Glutamatergic neuron (in vitro differentiated cells): Measurements from ENCODE around the gene LENG8. TPM values are rescaled to one million over a fixed set of nuclear protein-coding genes. Genes with fewer than 3 reads are reported as not detected.
"Not testable (repeated sequence)": the region's sequence is repeated elsewhere in the genome, so short reads cannot be mapped to it uniquely, and the experiment has no call there.

Experiments
- DNase-seq: peaks from one replicate; pipeline ENCODE4 v3.0.0; 2022
- H3K27ac Mint-ChIP-seq: one replicate; pipeline ENCODE4 v1.8.0; 2020; ENCODE audit warnings: mild to moderate bottlenecking, mixed read lengths, inconsistent platforms; ENCODE audit not compliant: unreplicated experiment
- H3K27me3 Mint-ChIP-seq: one replicate; pipeline ENCODE4 v1.8.0; 2020; ENCODE audit warnings: mild to moderate bottlenecking, moderate library complexity, mixed read lengths, inconsistent platforms; ENCODE audit not compliant: unreplicated experiment
- H3K36me3 Mint-ChIP-seq: one replicate; pipeline ENCODE4 v1.8.0; 2020; ENCODE audit warnings: mild to moderate bottlenecking, mixed read lengths, inconsistent platforms; ENCODE audit not compliant: unreplicated experiment
- H3K4me1 Mint-ChIP-seq: one replicate; pipeline ENCODE4 v1.8.0; 2020; ENCODE audit warnings: mild to moderate bottlenecking, low read depth, mixed read lengths, inconsistent platforms; ENCODE audit not compliant: unreplicated experiment
- H3K4me3 Mint-ChIP-seq: one replicate; pipeline ENCODE4 v1.8.0; 2020; ENCODE audit warnings: mild to moderate bottlenecking, mixed read lengths, inconsistent platforms; ENCODE audit not compliant: unreplicated experiment
- H3K9me3 Mint-ChIP-seq: one replicate; pipeline ENCODE4 v1.8.0; 2020; ENCODE audit warnings: mild to moderate bottlenecking, moderate library complexity, mixed read lengths, inconsistent platforms; ENCODE audit not compliant: unreplicated experiment
- total RNA-seq: library from RNA; stranded (reverse); fragmentation: NEBNext Ultra II Directional; extraction: Animal tissue kit (Norgen Biotek cat#: 25700); gene quantifications from one replicate; pipeline ENCODE4 v1.2.1, GENCODE V29; 2021; ENCODE audit not compliant: unreplicated experiment
- TF ChIP-seq, protein P1 (sequence below): fragments of 200-600 bp; sonication (generic); IDR thresholded peaks from one replicate; pipeline ENCODE4 v1.5.0; 2021; ENCODE audit not compliant: partially characterized antibody, unreplicated experiment

The LENG8 gene
- total RNA-seq, 1 donor from 2014 or later: 278 TPM

DNA sequence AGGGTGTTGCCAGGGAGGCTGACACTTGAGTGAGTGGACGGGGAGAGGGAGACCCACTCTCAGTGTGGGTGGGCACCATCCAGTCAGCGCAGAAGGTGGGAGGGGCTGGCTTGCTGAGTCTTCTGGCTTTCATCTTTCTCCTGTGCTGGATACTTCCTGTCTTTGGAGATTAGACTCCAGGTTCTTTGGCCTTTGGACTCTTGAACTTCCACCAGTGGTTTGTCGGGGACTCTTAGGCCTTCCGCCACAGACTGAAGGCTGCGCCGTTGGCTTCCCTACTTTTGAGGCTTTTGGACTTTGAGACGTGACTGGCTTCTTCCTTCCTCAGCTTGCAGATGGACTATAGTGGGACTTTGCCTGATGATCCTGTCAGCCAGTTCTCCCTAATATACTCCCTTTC lies 4.3 kb upstream of the LENG8 start:
- Mint-ChIP-seq H3K4me1 (peaks cover 6% of the 10 kb centered on the region), H3K9me3 (peaks cover 7% of the 10 kb centered on the region), H3K36me3 (peaks cover 6% of the 10 kb centered on the region), H3K27me3 (peaks cover 13% of the 10 kb centered on the region), H3K27ac (no peak overlapping the region), H3K4me3 (no peak overlapping the region)
- DNase-seq: no peak
- TF ChIP-seq, protein P1, sequence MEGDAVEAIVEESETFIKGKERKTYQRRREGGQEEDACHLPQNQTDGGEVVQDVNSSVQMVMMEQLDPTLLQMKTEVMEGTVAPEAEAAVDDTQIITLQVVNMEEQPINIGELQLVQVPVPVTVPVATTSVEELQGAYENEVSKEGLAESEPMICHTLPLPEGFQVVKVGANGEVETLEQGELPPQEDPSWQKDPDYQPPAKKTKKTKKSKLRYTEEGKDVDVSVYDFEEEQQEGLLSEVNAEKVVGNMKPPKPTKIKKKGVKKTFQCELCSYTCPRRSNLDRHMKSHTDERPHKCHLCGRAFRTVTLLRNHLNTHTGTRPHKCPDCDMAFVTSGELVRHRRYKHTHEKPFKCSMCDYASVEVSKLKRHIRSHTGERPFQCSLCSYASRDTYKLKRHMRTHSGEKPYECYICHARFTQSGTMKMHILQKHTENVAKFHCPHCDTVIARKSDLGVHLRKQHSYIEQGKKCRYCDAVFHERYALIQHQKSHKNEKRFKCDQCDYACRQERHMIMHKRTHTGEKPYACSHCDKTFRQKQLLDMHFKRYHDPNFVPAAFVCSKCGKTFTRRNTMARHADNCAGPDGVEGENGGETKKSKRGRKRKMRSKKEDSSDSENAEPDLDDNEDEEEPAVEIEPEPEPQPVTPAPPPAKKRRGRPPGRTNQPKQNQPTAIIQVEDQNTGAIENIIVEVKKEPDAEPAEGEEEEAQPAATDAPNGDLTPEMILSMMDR: no peak

DNA sequence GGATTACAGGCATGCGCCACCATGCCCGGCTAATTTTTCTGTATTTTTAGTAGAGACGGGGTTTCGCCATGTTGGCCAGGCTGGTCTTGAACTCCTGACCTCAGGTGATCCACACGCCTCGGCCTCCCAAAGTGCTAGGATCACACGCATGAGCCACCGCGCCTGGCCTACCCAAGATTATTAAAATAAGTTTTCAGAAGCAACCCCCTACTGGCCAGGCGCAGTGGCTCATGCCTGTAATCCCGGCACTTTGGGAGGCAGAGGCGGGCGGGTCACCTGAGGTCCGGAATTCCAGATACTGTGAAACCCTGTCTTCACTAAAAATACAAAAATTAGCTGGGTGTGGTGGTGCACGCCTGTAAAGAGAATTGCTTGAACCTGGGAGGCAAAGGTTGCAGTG lies 2.6 kb upstream of the LENG8 start:
- Mint-ChIP-seq H3K4me1 (peaks cover 12% of the 10 kb centered on the region), H3K27me3 (peaks cover 21% of the 10 kb centered on the region), H3K36me3 (peaks cover 12% of the 10 kb centered on the region), H3K9me3 (peaks cover 22% of the 10 kb centered on the region)
- not testable (repeated sequence) for H3K27ac Mint-ChIP-seq, H3K4me3 Mint-ChIP-seq, DNase-seq
- TF ChIP-seq, protein P1: peak; percentile 17

DNA sequence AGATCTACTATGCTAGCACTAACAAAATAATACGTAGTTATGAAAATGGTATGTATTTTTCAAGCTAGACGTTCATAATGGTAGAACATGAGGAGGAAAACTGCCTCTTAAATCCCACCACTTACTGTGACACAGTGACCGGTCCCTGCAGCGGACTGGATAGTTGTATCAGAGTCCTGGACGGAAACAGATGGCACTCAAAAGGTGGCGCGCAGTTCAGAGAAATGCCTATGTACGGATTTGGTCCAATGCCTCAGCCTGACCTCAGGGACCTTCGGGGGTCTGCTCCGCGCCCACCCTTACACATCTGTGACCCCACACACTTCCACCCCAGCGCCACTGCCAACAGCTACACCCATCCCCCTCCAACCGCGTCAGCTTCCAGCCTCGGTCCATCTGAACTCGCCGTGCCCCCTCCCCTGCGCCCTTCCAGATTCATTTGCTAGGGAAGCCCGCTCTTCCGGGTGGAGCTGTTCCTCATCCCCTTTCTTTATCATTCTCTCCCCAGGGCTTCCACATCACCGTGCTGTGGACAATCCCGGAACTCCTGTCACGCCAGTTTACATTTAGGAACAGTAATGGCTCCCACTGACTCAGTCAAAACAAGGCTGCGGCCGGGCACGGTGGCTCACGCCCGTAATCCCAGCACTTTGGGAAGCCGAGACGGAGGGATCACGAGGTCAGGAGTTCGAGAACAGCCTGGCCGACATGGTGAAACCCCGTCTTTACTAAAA lies 792 bp upstream of the LENG8 start:
- peak overlapping the region; percentile 91 for H3K4me3 Mint-ChIP-seq
- peak; percentile 79 for DNase-seq
- peaks cover 12% of the 10 kb centered on the region for H3K4me1 Mint-ChIP-seq
- peaks cover 24% of the 10 kb centered on the region for H3K9me3 Mint-ChIP-seq
- peaks cover 21% of the 10 kb centered on the region for H3K27me3 Mint-ChIP-seq
- peaks cover 13% of the 10 kb centered on the region for H3K36me3 Mint-ChIP-seq
- H3K27ac Mint-ChIP-seq: peak overlapping the region; percentile 99
- TF ChIP-seq, protein P1: no peak

DNA sequence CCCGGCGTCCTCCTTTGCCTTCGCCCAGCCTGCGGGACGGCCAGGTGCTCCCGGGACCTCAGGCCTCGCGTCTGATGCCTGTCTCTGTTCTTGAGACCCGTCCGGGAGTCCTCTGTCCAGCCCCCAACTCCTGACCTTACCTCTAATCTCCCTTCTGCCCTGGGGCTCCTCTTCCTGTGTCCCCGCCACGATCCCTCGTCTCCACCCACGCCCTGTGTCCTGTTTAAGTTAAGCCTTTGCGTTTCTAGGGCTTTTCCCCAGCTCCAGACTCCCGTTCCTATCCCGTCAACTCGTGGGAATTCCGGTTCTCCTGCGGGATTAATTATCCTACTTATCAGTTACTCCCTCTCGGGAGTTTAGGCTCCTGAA lies 686 bp downstream of the LENG8 start:
- Mint-ChIP-seq H3K27ac (peak overlapping the region; percentile 92), H3K27me3 (peaks cover 23% of the 10 kb centered on the region), H3K36me3 (peaks cover 12% of the 10 kb centered on the region), H3K4me3 (peak overlapping the region; percentile 99), H3K4me1 (peaks cover 12% of the 10 kb centered on the region), H3K9me3 (peaks cover 26% of the 10 kb centered on the region)
- DNase-seq: no peak
- TF ChIP-seq, protein P1: no peak

DNA sequence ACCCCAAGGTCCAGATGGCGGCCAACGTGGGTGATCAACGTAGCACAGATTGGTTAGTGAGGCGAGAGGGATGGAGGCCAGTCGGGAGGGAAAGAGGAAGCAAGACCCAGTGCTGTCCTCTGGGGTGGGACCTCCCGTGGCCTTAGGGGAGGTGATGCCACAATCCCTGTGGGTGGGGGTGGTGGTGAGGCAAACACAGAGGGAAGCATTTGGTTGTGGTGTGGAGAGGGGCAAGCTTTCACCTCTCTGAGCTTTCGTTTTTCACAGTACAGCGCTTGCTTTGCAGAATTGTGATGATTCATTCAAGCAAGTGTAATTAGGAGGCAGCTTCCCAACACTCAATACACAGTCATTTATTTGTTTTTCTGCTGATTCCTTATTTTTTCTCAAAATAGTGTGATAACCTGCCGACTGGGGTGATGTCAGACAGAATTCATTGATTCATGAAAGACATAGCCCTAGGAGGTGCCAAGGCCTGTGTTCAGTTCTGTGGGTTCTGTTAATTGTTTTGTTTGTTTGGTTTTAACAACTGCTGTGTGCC lies 2.4 kb downstream of the LENG8 start:
- Mint-ChIP-seq H3K4me3 (peak overlapping the region; percentile 99), H3K9me3 (peaks cover 28% of the 10 kb centered on the region), H3K36me3 (peaks cover 12% of the 10 kb centered on the region), H3K27ac (no peak overlapping the region), H3K4me1 (peaks cover 12% of the 10 kb centered on the region), H3K27me3 (peaks cover 25% of the 10 kb centered on the region)
- DNase-seq: no peak
- TF ChIP-seq, protein P1: no peak
